ENCODE measurements around the gene SEBOX. TPM values are rescaled to one million over a fixed set of nuclear protein-coding genes. Genes with fewer than 3 reads are reported as not detected.

The SEBOX gene
- total RNA-seq, 1 donor from 2014 or later, result not detected

- H3K4me3 Mint-ChIP-seq (ENCODE audit: unreplicated experiment), result no peak overlapping the region
- no peak overlapping the region for H3K27ac Mint-ChIP-seq (ENCODE audit: unreplicated experiment)
- no peak for TF ChIP-seq CTCF (IDR thresholded peaks at IDR 0.05)
- H3K36me3 Mint-ChIP-seq (ENCODE audit: low read depth), result no peaks in the 10 kb centered on the region
- peak; percentile 26 for DNase-seq (ENCODE audit: low spot score)
- H3K9me3 Mint-ChIP-seq (ENCODE audit: low read depth), result no peaks in the 10 kb centered on the region
- peaks cover 23% of the 10 kb centered on the region for H3K4me1 Mint-ChIP-seq (ENCODE audit: low read depth)
- H3K27me3 Mint-ChIP-seq (ENCODE audit: low read depth), result no peaks in the 10 kb centered on the region
Observed at GRCh38 chr17:28402844-28403243, 37.8 kb upstream of the SEBOX start.

- H3K27me3 Mint-ChIP-seq (ENCODE audit: low read depth), result no peaks in the 10 kb centered on the region
Observed at GRCh38 chr17:28402224-28402630, 37.2 kb upstream of the SEBOX start.

DNA sequence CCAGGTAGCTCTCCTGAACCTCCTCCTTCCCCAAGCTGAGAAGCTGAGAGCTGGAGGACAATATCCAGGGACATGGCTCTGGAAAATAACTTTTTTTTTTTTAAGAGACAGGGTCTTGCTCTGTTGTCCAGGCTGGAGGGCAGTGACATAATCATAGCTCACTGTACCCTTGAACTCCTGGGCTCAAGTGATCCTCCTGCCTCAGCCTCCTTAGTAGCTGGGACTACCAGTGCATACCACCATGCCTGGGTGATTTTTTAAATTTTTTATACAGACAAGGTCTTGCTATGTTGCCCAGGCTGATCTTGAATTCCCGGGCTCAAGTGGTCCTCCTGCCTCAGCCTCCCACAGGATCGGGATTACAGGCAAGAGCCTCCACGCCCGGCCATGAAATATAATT lies 34.8 kb upstream of the SEBOX start:
- no peak for TF ChIP-seq CTCF (IDR thresholded peaks at IDR 0.05)
- peak; percentile 27 for DNase-seq (ENCODE audit: low spot score)
- no peaks in the 10 kb centered on the region for H3K9me3 Mint-ChIP-seq (ENCODE audit: low read depth)
- H3K4me1 Mint-ChIP-seq (ENCODE audit: low read depth), result peaks cover 12% of the 10 kb centered on the region
- H3K4me3 Mint-ChIP-seq (ENCODE audit: unreplicated experiment), result no peak overlapping the region
- H3K27ac Mint-ChIP-seq (ENCODE audit: unreplicated experiment), result no peak overlapping the region
- no peaks in the 10 kb centered on the region for H3K27me3 Mint-ChIP-seq (ENCODE audit: low read depth)
- no peaks in the 10 kb centered on the region for H3K36me3 Mint-ChIP-seq (ENCODE audit: low read depth)

More at GRCh38 chr17:28402224-28402630, 37.2 kb upstream of the SEBOX start:
- peaks cover 23% of the 10 kb centered on the region for H3K4me1 Mint-ChIP-seq (ENCODE audit: low read depth)
- H3K27ac Mint-ChIP-seq (ENCODE audit: unreplicated experiment), result no peak overlapping the region
- H3K4me3 Mint-ChIP-seq (ENCODE audit: unreplicated experiment), result no peak overlapping the region
- H3K36me3 Mint-ChIP-seq (ENCODE audit: low read depth), result no peaks in the 10 kb centered on the region
- no peak for TF ChIP-seq CTCF (IDR thresholded peaks at IDR 0.05)
- no peaks in the 10 kb centered on the region for H3K9me3 Mint-ChIP-seq (ENCODE audit: low read depth)
- DNase-seq (ENCODE audit: low spot score), result peak; percentile 43

DNA sequence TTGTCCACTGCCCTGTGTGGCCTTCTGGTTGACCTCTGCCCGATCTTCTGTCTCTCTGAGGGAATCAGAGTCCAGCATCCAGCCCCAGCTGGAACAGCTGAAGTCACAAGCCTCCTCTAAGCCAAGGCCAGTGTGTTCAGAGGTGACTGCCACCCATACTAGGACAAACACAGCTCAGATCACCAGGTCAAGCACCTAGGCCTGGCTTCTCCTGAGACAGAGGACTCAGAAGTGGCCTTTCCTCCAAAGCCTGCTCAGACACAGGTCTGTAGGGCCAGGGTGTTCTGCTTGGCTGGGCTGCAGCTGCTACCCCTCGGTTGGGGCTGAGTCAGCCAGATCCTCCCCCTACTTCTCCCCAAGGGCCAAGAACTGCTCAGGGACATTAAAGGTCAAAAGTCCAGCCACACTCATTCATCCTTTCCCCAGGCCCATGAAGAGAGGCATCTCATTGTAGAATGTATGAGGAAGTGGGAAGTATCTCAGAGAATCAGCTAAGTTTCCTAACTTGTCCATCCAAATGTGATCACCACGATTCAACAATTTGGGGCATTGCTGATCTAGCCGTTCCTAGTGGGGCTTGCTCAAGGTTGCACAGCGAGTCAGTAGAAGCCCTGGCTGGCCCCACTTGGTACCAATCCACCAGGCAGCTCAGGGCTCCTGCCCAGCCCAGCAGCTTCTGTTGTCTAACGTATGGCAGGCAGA lies 33.4 kb upstream of the SEBOX start:
- H3K27ac Mint-ChIP-seq (ENCODE audit: unreplicated experiment), result peak overlapping the region; percentile 6

GRCh38 chr17:28397687-28398279 lies 32.8 kb upstream of the SEBOX start:
- H3K27me3 Mint-ChIP-seq (ENCODE audit: low read depth), result no peaks in the 10 kb centered on the region
- no peak overlapping the region for H3K4me3 Mint-ChIP-seq (ENCODE audit: unreplicated experiment)
- H3K4me1 Mint-ChIP-seq (ENCODE audit: low read depth), result peaks cover 2% of the 10 kb centered on the region
- peak; percentile 59 for DNase-seq (ENCODE audit: low spot score)
- H3K27ac Mint-ChIP-seq (ENCODE audit: unreplicated experiment), result peak overlapping the region; percentile 57
- no peaks in the 10 kb centered on the region for H3K9me3 Mint-ChIP-seq (ENCODE audit: low read depth)
- peaks cover 3% of the 10 kb centered on the region for H3K36me3 Mint-ChIP-seq (ENCODE audit: low read depth)
- TF ChIP-seq CTCF (IDR thresholded peaks at IDR 0.05), result no peak

More for the DNA sequence above, 33.4 kb upstream of the SEBOX start:
- peak; percentile 54 for DNase-seq (ENCODE audit: low spot score)
- peaks cover 3% of the 10 kb centered on the region for H3K36me3 Mint-ChIP-seq (ENCODE audit: low read depth)
- peaks cover 2% of the 10 kb centered on the region for H3K4me1 Mint-ChIP-seq (ENCODE audit: low read depth)
- H3K27me3 Mint-ChIP-seq (ENCODE audit: low read depth), result no peaks in the 10 kb centered on the region
- H3K9me3 Mint-ChIP-seq (ENCODE audit: low read depth), result no peaks in the 10 kb centered on the region
- H3K4me3 Mint-ChIP-seq (ENCODE audit: unreplicated experiment), result no peak overlapping the region
- TF ChIP-seq CTCF (IDR thresholded peaks at IDR 0.05), result no peak

Data from chondrocyte (in vitro differentiated cells).